K562 (cell line): ENCODE results near the gene PTOV1. TPM values are rescaled to one million over a fixed set of nuclear protein-coding genes. Genes with fewer than 3 reads are reported as not detected.

ENCODE experiments used
- ARHGAP35 ChIP-seq: fragments of 450-650 bp; IDR thresholded peaks from 2 replicates; pipeline ENCODE4 v1.6.1; 2018; ENCODE audit not compliant: partially characterized antibody
- DNMT1 ChIP-seq: fragments of 450-650 bp; IDR thresholded peaks from 2 replicates; pipeline ENCODE4 v1.6.1; 2016; ENCODE audit warnings: antibody characterized with exemption, mild to moderate bottlenecking
- ESRRB ChIP-seq: fragments of 250-450 bp; sonication (Bioruptor Pico); IDR thresholded peaks from 2 replicates; pipeline ENCODE4 v1.5.0; 2020; ENCODE audit warnings: mild to moderate bottlenecking, moderate library complexity, borderline replicate concordance
- GTF2E2 ChIP-seq: fragments of 200-800 bp; sonication (Bioruptor generic); IDR thresholded peaks from 2 replicates; pipeline ENCODE4 v1.6.1; 2016; ENCODE audit warnings: missing genetic modification characterization, missing compliant biosample characterization
- HDAC1 ChIP-seq, 2 experiments: fragments of 450-650 bp; IDR thresholded peaks; 2 replicates each; pipeline ENCODE4 v1.6.1; 2016 to 2017; ENCODE audit warnings: inconsistent platforms in 1 of 2, mild to moderate bottlenecking in 1 of 2, moderate library complexity in 1 of 2
- KDM1A ChIP-seq, 2 experiments: fragments of 450-650 bp; IDR thresholded peaks; 2 replicates each; pipeline ENCODE4 v1.6.1; 2016; ENCODE audit warnings: mild to moderate bottlenecking in 2 of 2
- KLF1 ChIP-seq: fragments of 450-650 bp; IDR thresholded peaks from 2 replicates; pipeline ENCODE4 v1.6.1; 2016; ENCODE audit warnings: missing genetic modification characterization, missing compliant biosample characterization
- MXI1 ChIP-seq: IDR thresholded peaks from 2 replicates; pipeline ENCODE4 v1.6.1; 2011; ENCODE audit warnings: low read depth, mild to moderate bottlenecking, improper control_type of control experiment, low read length
- PYGO2 ChIP-seq: fragments of 450-650 bp; IDR thresholded peaks from 2 replicates; pipeline ENCODE4 v1.6.1; 2016; ENCODE audit warnings: mild to moderate bottlenecking, missing genetic modification characterization, moderate library complexity, missing compliant biosample characterization
- RBM17 ChIP-seq: fragments of 200-400 bp; formaldehyde crosslinking; IDR thresholded peaks from 2 replicates; pipeline ENCODE4 v1.6.1; 2017; ENCODE audit warnings: low read depth, mild to moderate bottlenecking, low read length, borderline replicate concordance
- SRSF1 ChIP-seq: fragments of 200-400 bp; formaldehyde crosslinking; IDR thresholded peaks from 2 replicates; pipeline ENCODE4 v1.6.1; 2017; ENCODE audit warnings: mild to moderate bottlenecking, low read depth, low read length, moderate library complexity
- SUPT5H ChIP-seq: fragments of 450-650 bp; IDR thresholded peaks from 2 replicates; pipeline ENCODE4 v1.6.1; 2016
- TARDBP ChIP-seq: fragments of 450-650 bp; IDR thresholded peaks from 2 replicates; pipeline ENCODE4 v1.6.1; 2016
- TSC22D4 ChIP-seq: fragments of 450-650 bp; IDR thresholded peaks from 2 replicates; pipeline ENCODE4 v1.6.1; 2016; ENCODE audit warnings: missing genetic modification characterization, missing biosample characterization, control low read depth
- USF1 ChIP-seq: sonication (generic); formaldehyde crosslinking; IDR thresholded peaks from 2 replicates; pipeline ENCODE4 v1.9.0; 2022; ENCODE audit warnings: mild to moderate bottlenecking, missing genetic modification reagents
- ZBTB9 ChIP-seq: fragments of 450-650 bp; formaldehyde crosslinking; IDR thresholded peaks from 2 replicates; pipeline ENCODE4 v1.4.0; 2020; ENCODE audit warnings: mild to moderate bottlenecking, moderate library complexity
- ZNF165 ChIP-seq: fragments of 250-450 bp; sonication (Bioruptor Pico); IDR thresholded peaks from 2 replicates; pipeline ENCODE4 v1.4.0; 2020; ENCODE audit warnings: borderline replicate concordance
- ZNF212 ChIP-seq: fragments of 450-650 bp; formaldehyde crosslinking; IDR thresholded peaks from 2 replicates; pipeline ENCODE4 v1.4.0; 2020; ENCODE audit warnings: mild to moderate bottlenecking
- ZNF232 ChIP-seq: sonication (generic); formaldehyde crosslinking; IDR thresholded peaks from 2 replicates; pipeline ENCODE4 v1.8.0; 2022; ENCODE audit warnings: mild to moderate bottlenecking, missing genetic modification reagents
- ZNF436 ChIP-seq: fragments of 250-450, 450-650 bp; sonication (Bioruptor Pico); formaldehyde crosslinking; IDR thresholded peaks from 2 replicates; pipeline ENCODE4 v1.7.0; 2020; ENCODE audit warnings: mild to moderate bottlenecking
- ZNF561 ChIP-seq: fragments of 450-650 bp; formaldehyde crosslinking; conservative IDR thresholded peaks from 2 replicates; pipeline ENCODE4 v1.4.0; 2020; ENCODE audit warnings: mild to moderate bottlenecking, moderate library complexity
- ZNF766 ChIP-seq: fragments of 200-800 bp; sonication (Bioruptor generic); conservative IDR thresholded peaks from 2 replicates; pipeline ENCODE4 v1.6.1; 2016; ENCODE audit warnings: missing genetic modification characterization, missing compliant biosample characterization
- polyA plus RNA-seq, 8 experiments: library from polyadenylated mRNA; depleted of rRNA in 4 of 8; stranded (reverse) in 5 of 8; unstranded in 3 of 8; fragments of >200 nt; fragmentation: Nextera tagmentation in 2 of 8; fragmentation: Illumina TruSeq in 1 of 8; extraction: Ambion mirVana in 2 of 8; extraction: Trizol in 1 of 8; gene quantifications; 2 replicates each; pipeline versions ENCODE4 v1.2.1 to v1.2.3, GENCODE V29; 2011 to 2014; ENCODE audit warnings: inconsistent platforms in 1 of 8, missing spikeins in 1 of 8
- total RNA-seq, 7 experiments: library from RNA; depleted of rRNA in 6 of 7; stranded (reverse); fragments of >200 nt in 6 of 7; fragmentation: Illumina TruSeq in 2 of 7; extraction: Trizol in 2 of 7; gene quantifications; 2 replicates each; pipeline versions ENCODE4 v1.2.1 to v1.2.3, GENCODE V29; 2011 to 2021; ENCODE audit warnings: low replicate concordance in 1 of 7

Gene PTOV1
- total and polyA plus RNA-seq, 9 of the 15 experiments (the other 6 are each of a cell fraction or from before 2014, with no cell fraction given), result 4.9 to 169 (median 43.5) TPM

GRCh38 chr19:49805822-49806619, 44.9 kb upstream of the PTOV1 start (continued):
- no peak for TF ChIP-seq ZNF436 (CRISPR knock-in tag)
- TF ChIP-seq ZNF561 (CRISPR knock-in tag), result no peak
- no peak for TF ChIP-seq RBM17
- TF ChIP-seq DNMT1, result no peak
- TF ChIP-seq GTF2E2 (tag), result no peak
- TF ChIP-seq SUPT5H, result 0 out of 2 replicates have a peak, but pooled peaks have one; percentile 41
- no peak for TF ChIP-seq ARHGAP35
- TF ChIP-seq KDM1A (IDR thresholded peaks at IDR 0.05), result peak; percentile 76 to 93
- no peak for TF ChIP-seq ESRRB (CRISPR knock-in tag)
- no peak for TF ChIP-seq ZNF232 (CRISPR knock-in tag)
- TF ChIP-seq KLF1, result no peak
- no peak for TF ChIP-seq ZNF212 (CRISPR knock-in tag)
- TF ChIP-seq HDAC1 (IDR thresholded peaks at IDR 0.05), result peak in 1 of 2 experiments; percentile 32; a peak in 1 of 4 replicates
- TF ChIP-seq TSC22D4 (tag), result no peak
- TF ChIP-seq USF1 (CRISPR knock-in tag), result no peak
- no peak for TF ChIP-seq PYGO2 (tag)
- no peak for TF ChIP-seq SRSF1
- TF ChIP-seq ZNF165, result no peak
- TF ChIP-seq MXI1, result no peak
- no peak for TF ChIP-seq TARDBP
- no peak for TF ChIP-seq ZNF766 (CRISPR knock-in tag)
- no peak for TF ChIP-seq ZBTB9
